K562 (cell line): ENCODE results near the gene ROMO1. TPM values are rescaled to one million over a fixed set of nuclear protein-coding genes. Genes with fewer than 3 reads are reported as not detected.

ENCODE experiments used
- AFF4 ChIP-seq: sonication (generic); formaldehyde crosslinking; IDR thresholded peaks from 2 replicates; pipeline ENCODE4 v1.8.0; 2023; ENCODE audit warnings: mild to moderate bottlenecking, missing genetic modification reagents
- CEBPG ChIP-seq, 3 experiments: fragments of 200-800 bp in 1 of 3; sonication (Bioruptor generic) in 1 of 3; sonication (generic) in 1 of 3; formaldehyde crosslinking in 1 of 3; IDR thresholded peaks in 2 of 3; conservative IDR thresholded peaks in 1 of 3; 2 replicates each; pipeline versions ENCODE4 v1.6.1 to v1.8.0; 2016 to 2022; ENCODE audit warnings: missing compliant biosample characterization in 2 of 3, missing genetic modification characterization in 2 of 3, mild to moderate bottlenecking in 1 of 3, missing genetic modification reagents in 1 of 3
- FOXA3 ChIP-seq, 2 experiments: fragments of 450-650 bp in 1 of 2; sonication (generic) in 1 of 2; formaldehyde crosslinking; IDR thresholded peaks in 1 of 2; conservative IDR thresholded peaks in 1 of 2; 2 replicates each; pipeline versions ENCODE4 v1.4.0 to v1.8.0; 2020 to 2022; ENCODE audit warnings: mild to moderate bottlenecking in 2 of 2, missing genetic modification reagents in 1 of 2
- HMBOX1 ChIP-seq: sonication (generic); IDR thresholded peaks from 2 replicates; pipeline ENCODE4 v1.6.1; 2016
- LCOR ChIP-seq: sonication (generic); formaldehyde crosslinking; IDR thresholded peaks from 2 replicates; pipeline ENCODE4 v1.8.0; 2022; ENCODE audit warnings: mild to moderate bottlenecking, missing genetic modification reagents
- NBN ChIP-seq: fragments of 450-650 bp; IDR thresholded peaks from 2 replicates; pipeline ENCODE4 v1.6.1; 2016; ENCODE audit warnings: low read depth, mild to moderate bottlenecking
- OTX1 ChIP-seq: fragments of 450-650 bp; formaldehyde crosslinking; IDR thresholded peaks from 2 replicates; pipeline ENCODE4 v1.4.0; 2022; ENCODE audit warnings: mild to moderate bottlenecking
- SMAD1 ChIP-seq: fragments of 150-350 bp; IDR thresholded peaks from 2 replicates; pipeline ENCODE4 v1.6.1; 2014; ENCODE audit warnings: low read length, low read depth; ENCODE audit not compliant: partially characterized antibody
- TAF1 ChIP-seq: IDR thresholded peaks from 2 replicates; pipeline ENCODE4 v1.6.1; 2011; ENCODE audit warnings: mild to moderate bottlenecking, low read length, moderate library complexity; ENCODE audit not compliant: insufficient read depth, control insufficient read depth, severe bottlenecking; ENCODE audit errors: extremely low read depth
- TAF9B ChIP-seq: fragments of 450-650 bp; IDR thresholded peaks from 2 replicates; pipeline ENCODE4 v1.6.1; 2018; ENCODE audit warnings: mild to moderate bottlenecking; ENCODE audit not compliant: partially characterized antibody
- TAL1 ChIP-seq: fragments of 450-650 bp; IDR thresholded peaks from 2 replicates; pipeline ENCODE4 v1.6.1; 2016; ENCODE audit warnings: mild to moderate bottlenecking
- TOE1 ChIP-seq, 2 experiments: fragments of 450-650 bp in 1 of 2; sonication (generic) in 1 of 2; formaldehyde crosslinking in 1 of 2; IDR thresholded peaks; 2 replicates each; pipeline versions ENCODE4 v1.7.1 to v1.8.0; 2016 to 2022; ENCODE audit warnings: borderline replicate concordance in 2 of 2, mild to moderate bottlenecking in 2 of 2, antibody characterized with exemption in 1 of 2, inconsistent platforms in 1 of 2, low read depth in 1 of 2, missing genetic modification reagents in 1 of 2, moderate library complexity in 1 of 2
- ZBTB7A ChIP-seq: IDR thresholded peaks from 2 replicates; pipeline ENCODE4 v1.6.1; 2011; ENCODE audit warnings: low read depth, mild to moderate bottlenecking, low read length, moderate library complexity, borderline replicate concordance; ENCODE audit not compliant: control insufficient read depth
- ZNF551 ChIP-seq: fragments of 250-450 bp; sonication (Bioruptor Pico); IDR thresholded peaks from 2 replicates; pipeline ENCODE4 v1.5.0; 2021; ENCODE audit warnings: mild to moderate bottlenecking, moderate library complexity
- polyA plus RNA-seq, 8 experiments: library from polyadenylated mRNA; depleted of rRNA in 4 of 8; stranded (reverse) in 5 of 8; unstranded in 3 of 8; fragments of >200 nt; fragmentation: Nextera tagmentation in 2 of 8; fragmentation: Illumina TruSeq in 1 of 8; extraction: Ambion mirVana in 2 of 8; extraction: Trizol in 1 of 8; gene quantifications; 2 replicates each; pipeline versions ENCODE4 v1.2.1 to v1.2.3, GENCODE V29; 2011 to 2014; ENCODE audit warnings: inconsistent platforms in 1 of 8, missing spikeins in 1 of 8
- total RNA-seq, 7 experiments: library from RNA; depleted of rRNA in 6 of 7; stranded (reverse); fragments of >200 nt in 6 of 7; fragmentation: Illumina TruSeq in 2 of 7; extraction: Trizol in 2 of 7; gene quantifications; 2 replicates each; pipeline versions ENCODE4 v1.2.1 to v1.2.3, GENCODE V29; 2011 to 2021; ENCODE audit warnings: low replicate concordance in 1 of 7
- TF ChIP-seq, protein P1 (sequence below): sonication (generic); formaldehyde crosslinking; IDR thresholded peaks from 2 replicates; pipeline ENCODE4 v1.8.0; 2022; ENCODE audit warnings: mild to moderate bottlenecking, missing genetic modification reagents
- TF ChIP-seq, protein P2 (sequence below): fragments of 250-450 bp; sonication (Bioruptor Pico); IDR thresholded peaks from 2 replicates; pipeline ENCODE4 v1.5.0; 2020; ENCODE audit warnings: mild to moderate bottlenecking, borderline replicate concordance

The ROMO1 gene
- total and polyA plus RNA-seq, 9 of the 15 experiments (the other 6 are each of a cell fraction or from before 2014, with no cell fraction given), result 31.8 to 741 (median 226) TPM

DNA sequence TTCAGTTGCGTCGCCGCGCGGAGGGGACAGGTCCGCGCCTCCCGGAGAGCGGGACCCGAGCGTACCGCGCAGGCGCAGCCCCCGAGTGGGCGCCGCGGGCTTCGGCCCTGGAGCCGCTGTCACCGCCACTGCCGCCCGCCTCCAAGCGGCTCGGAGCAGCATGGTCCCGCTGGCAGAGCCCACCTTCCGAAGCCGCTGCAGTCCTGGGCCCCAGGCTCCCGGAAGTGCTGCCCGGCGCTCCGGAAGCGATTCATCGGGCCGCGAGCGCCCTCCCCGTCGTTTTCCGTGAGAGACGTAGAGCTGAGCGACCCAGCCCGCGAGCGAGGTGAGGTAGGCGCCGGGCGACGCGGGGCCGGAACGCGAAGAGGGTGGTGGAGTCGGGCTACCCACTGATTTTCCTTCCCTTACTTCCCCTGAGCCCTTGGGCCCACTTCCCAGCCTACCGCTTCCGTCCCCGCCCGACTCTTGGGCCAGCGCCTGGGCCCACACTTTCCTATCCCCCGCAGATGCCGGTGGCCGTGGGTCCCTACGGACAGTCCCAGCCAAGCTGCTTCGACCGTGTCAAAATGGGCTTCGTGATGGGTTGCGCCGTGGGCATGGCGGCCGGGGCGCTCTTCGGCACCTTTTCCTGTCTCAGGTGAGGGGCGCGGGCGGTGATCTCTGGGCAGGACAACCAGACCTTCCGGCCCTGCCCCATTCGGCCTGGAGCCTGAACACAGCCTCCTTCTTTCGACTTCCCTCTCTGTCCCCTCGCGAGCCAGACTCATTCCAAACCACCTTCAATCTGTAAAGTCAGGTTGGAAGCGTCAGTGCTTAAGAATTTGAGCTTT lies at the start of gene ROMO1, which contains the start of gene NFS1 (continued):
- TF ChIP-seq NBN, result 0 out of 2 replicates have a peak, but pooled peaks have one; percentile 19
- TF ChIP-seq, protein P1, sequence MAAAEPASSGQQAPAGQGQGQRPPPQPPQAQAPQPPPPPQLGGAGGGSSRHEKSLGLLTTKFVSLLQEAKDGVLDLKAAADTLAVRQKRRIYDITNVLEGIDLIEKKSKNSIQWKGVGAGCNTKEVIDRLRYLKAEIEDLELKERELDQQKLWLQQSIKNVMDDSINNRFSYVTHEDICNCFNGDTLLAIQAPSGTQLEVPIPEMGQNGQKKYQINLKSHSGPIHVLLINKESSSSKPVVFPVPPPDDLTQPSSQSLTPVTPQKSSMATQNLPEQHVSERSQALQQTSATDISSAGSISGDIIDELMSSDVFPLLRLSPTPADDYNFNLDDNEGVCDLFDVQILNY, result no peak
- no peak for TF ChIP-seq HMBOX1
- no peak for TF ChIP-seq SMAD1
- TF ChIP-seq FOXA3 (CRISPR knock-in tag; conservative IDR thresholded peaks at IDR 0.05 in 1 of 2, IDR thresholded peaks at IDR 0.05 in 1 of 2), result peak in 1 of 2 experiments; percentile 52; a peak in 1 of 4 replicates
- no peak for TF ChIP-seq LCOR (CRISPR knock-in tag)
- peak; percentile 82 for TF ChIP-seq TAF1
- TF ChIP-seq, protein P2, sequence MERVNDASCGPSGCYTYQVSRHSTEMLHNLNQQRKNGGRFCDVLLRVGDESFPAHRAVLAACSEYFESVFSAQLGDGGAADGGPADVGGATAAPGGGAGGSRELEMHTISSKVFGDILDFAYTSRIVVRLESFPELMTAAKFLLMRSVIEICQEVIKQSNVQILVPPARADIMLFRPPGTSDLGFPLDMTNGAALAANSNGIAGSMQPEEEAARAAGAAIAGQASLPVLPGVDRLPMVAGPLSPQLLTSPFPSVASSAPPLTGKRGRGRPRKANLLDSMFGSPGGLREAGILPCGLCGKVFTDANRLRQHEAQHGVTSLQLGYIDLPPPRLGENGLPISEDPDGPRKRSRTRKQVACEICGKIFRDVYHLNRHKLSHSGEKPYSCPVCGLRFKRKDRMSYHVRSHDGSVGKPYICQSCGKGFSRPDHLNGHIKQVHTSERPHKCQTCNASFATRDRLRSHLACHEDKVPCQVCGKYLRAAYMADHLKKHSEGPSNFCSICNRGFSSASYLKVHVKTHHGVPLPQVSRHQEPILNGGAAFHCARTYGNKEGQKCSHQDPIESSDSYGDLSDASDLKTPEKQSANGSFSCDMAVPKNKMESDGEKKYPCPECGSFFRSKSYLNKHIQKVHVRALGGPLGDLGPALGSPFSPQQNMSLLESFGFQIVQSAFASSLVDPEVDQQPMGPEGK (CRISPR knock-in tag), result no peak
- TF ChIP-seq OTX1, result no peak
- TF ChIP-seq ZBTB7A, result peak; percentile 88; the same call in 1 of the 2 replicates
- TF ChIP-seq TOE1 (IDR thresholded peaks at IDR 0.05; ENCODE audit: borderline replicate concordance), result no peak; the same call in 1 of the 2 replicates
- no peak for TF ChIP-seq TOE1 (CRISPR knock-in tag; IDR thresholded peaks at IDR 0.05; ENCODE audit: borderline replicate concordance, low read depth)
- no peak for TF ChIP-seq CEBPG (CRISPR knock-in tag; IDR thresholded peaks at IDR 0.05)
- TF ChIP-seq CEBPG (tag; conservative IDR thresholded peaks at IDR 0.05 in 1 of 2, IDR thresholded peaks at IDR 0.05 in 1 of 2), result no peak
- no peak; the same call in 1 of the 2 replicates for TF ChIP-seq AFF4
- TF ChIP-seq ZNF551, result no peak
- TF ChIP-seq TAL1, result no peak
- TF ChIP-seq TAF9B, result peak; percentile 55
